ENCODE measurements around the gene ZNRF3.

Gene ZNRF3

DNA sequence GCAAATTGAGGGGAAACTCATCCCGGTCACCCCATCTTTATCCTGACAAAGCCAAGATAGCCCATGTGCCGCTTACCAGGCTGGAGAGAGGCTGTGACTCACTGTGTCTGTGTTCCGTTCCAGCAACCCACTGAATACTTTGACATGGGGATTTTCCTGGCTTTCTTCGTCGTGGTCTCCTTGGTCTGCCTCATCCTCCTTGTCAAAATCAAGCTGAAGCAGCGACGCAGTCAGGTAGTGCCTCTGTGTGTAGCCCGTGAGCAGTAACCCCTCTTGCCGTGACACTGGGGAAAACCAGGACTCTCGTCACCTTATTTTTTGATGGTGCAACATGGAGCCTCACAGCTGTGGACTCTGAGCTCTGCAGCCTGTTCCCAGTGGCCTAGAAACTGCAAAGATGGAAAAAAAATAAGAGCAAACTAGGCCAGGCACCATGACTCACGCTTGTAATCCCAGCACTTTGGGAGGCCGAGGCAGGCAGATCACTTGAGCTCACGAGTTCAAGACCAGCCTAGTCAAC lies 161.3 kb downstream of the ZNRF3 start:
- no peak for DNase-seq

DNA sequence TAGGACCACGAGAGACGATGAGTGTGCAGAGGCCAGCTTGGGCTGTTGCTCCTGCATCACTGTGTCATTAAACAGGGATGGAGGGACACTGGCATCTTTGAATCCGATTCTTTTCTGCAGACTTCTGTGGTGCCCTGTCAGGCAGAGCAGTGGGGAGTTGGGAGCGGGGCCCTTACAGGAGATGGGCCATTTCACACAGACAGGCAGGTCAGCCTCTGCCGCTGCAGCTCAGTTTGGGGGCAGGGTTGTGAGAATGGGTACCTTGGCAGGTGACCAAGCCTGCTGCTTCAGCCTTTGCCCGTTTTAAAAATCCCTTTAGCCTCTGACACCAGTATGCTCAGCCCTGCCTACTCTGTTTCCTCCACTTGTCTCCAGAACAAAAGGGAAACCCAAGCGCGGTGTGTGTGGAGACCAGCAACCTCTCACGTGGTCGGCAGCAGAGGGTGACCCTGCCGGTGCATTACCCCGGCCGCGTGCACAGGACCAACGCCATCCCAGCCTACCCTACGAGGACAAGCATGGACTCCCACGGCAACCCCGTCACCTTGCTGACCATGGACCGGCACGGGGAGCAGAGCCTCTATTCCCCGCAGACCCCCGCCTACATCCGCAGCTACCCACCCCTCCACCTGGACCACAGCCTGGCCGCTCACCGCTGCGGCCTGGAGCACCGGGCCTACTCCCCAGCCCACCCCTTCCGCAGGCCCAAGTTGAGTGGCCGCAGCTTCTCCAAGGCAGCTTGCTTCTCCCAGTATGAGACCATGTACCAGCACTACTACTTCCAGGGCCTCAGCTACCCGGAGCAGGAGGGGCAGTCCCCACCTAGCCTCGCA lies 165.7 kb downstream of the ZNRF3 start:
- no peak for DNase-seq

DNA sequence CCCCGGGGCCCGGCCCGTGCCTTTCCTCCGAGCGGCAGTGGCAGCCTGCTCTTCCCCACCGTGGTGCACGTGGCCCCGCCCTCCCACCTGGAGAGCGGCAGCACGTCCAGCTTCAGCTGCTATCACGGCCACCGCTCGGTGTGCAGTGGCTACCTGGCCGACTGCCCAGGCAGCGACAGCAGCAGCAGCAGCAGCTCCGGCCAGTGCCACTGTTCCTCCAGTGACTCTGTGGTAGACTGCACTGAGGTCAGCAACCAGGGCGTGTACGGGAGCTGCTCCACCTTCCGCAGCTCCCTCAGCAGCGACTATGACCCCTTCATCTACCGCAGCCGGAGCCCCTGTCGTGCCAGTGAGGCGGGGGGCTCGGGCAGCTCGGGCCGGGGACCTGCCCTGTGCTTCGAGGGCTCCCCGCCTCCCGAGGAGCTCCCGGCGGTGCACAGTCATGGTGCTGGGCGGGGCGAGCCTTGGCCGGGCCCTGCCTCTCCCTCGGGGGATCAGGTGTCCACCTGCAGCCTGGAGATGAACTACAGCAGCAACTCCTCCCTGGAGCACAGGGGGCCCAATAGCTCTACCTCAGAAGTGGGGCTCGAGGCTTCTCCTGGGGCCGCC lies 166.4 kb downstream of the ZNRF3 start:
- no peak for DNase-seq

DNA sequence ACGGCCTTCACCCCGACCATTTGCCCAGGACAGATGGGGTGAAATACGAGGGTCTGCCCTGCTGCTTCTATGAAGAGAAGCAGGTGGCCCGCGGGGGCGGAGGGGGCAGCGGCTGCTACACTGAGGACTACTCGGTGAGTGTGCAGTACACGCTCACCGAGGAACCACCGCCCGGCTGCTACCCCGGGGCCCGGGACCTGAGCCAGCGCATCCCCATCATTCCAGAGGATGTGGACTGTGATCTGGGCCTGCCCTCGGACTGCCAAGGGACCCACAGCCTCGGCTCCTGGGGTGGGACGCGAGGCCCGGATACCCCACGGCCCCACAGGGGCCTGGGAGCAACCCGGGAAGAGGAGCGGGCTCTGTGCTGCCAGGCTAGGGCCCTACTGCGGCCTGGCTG lies 167.1 kb downstream of the ZNRF3 start:
- DNase-seq = no peak

DNA sequence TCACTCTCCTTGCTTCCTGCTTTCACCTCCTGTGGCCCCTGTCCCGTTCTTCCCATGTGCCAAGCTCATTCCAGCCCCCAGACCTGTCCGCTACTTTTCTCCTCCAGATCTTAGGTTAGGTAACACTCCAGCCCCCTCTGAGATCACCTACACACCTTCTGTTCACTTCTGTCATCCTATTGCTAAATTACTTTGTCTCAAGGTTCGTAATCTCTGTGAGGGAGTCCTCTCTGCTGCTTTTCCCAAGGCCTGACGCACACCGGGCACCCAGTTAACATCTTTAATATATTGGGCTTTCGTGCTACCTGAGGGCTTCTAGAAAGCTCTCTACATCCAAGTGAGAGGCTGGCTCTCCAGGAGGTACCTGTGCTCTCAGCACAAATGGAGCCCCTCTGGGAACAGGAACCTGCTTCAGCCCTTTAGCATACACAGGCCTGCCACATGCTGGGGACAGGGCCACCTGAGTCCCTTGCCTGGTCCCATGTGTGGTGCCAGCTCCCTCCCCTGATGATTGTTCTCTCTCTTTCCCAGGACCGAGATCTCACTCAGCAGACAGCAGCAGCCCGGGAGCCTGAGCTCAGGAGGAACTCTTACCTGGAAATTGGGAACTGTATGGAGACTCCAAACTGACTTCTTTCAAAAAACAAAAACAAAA lies 169.8 kb downstream of the ZNRF3 start:
- no peak for DNase-seq

DNA sequence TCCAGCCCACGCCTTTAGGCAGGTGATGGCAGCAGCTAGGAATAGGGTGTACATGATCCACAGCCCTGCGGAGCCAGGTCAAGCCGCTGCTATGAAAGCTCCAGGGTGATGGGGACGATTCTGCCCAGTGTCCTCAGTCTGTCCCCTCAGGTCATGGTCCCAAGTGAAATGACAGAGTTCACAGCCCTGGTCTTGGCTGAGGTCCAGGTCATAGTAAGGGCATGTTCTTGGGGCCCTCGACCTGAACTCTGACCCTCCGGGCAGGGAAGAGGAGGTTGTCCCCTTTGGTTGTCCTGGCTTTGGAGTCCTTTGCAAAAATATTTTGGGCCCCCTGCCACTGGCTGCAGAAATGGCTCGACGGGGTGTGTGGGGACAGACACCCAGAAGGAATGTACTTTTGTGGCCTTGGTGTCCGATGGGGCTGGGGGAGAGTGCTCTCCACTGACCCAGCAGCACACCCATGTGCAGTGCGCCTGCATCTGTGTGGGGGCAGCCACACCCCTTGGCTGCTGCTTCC lies 170.9 kb downstream of the ZNRF3 start:
- no peak for DNase-seq

DNA sequence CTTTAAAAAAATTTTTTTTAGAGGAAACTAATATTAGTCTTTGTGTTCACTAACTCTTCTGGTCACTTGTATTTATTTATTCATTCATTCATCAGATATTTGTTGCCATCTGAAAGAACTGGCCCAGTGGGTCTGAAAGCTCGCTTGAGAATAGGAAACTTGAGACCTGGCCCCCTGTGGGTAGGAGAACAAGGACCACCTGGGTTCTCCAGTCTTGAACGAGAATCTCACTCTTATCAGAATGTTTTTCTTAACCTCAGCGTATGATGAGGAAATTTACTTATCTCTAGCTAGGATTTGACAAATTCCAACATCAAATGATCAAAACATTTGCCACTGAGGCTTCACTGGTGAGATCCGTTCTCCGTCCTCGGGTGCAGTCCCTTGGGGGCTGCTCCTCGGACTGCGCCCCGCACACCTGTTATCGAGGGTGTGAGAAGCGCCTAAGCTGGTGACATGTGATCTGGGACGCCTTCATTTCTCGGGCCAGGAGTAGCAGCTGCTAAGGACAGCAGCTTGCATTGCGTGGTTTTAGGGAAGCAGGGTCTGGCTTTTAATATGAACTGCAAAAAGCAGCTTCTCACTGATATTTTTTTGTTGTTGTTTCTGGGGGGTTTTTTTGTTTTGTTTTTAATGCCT lies 171.9 kb downstream of the ZNRF3 start:
- DNase-seq = no peak

DNA sequence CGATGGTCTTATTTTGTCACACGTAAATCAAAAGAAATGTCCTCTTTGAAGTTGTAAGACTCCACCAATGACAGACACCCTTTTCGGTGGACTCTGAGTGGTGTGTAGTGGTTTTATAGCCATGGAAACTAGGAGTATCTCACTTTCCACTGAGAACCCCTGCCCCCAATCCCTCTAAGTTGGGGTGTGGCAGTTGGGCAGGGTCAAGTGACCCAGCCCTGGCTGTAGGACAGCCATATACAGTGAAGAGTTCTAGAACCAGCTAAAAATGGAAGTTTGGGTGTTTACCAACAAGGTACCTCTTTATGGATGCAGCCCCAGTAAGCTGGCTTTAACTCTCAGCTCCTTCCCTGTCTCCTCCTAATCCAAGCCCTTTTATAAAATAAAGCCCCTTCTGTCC lies 173.1 kb downstream of the ZNRF3 start:
- no peak for DNase-seq

DNA sequence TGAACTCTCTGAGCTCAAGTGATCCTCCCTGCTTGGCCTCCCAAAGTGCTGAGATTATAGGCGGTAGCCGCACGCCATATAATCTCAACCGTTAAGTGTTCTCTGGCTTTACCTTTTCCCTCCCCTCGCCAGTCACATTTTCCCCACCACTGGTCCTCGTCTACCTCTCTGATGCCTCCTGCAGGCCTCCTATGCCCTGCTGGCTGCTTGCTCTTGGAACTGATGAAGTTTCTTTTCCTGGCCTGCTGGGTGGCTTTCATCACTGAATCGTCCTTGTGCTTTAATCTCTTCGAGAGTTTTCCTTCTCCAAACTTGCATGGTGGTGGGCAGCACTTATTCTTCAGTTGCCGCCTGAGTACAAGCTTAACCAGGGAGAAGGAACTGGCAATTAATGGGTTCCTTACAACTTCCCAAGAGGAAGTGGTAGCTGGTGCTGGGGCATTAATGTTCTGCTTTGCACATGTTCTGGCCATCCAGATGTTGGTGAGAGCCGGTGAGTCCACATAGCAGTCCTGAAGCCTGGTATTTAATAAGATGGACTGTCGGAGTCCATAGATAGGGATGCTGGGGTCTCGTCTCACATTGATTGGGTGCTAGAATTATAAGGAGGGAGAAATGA lies 177.0 kb downstream of the ZNRF3 start:
- no peak for DNase-seq

DNA sequence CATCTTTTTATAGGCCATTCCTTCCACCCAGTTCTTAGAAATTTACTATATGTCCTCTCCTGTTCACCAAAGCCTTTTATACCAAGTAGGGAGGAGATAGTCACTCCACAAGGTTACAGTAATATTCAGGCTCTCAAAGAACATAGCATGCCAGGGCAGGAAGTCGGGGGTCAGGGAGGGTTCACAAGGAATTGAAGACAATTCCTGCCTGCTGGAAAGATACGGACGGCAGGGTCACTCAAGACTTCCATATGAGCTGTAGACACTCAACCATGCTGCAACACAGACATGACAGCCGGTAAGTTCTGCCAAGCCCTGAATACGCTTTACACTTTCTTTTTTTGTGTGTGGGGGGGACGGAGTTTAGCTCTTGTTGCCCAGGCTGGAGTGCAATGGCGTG lies 177.6 kb downstream of the ZNRF3 start:
- DNase-seq = no peak

DNA sequence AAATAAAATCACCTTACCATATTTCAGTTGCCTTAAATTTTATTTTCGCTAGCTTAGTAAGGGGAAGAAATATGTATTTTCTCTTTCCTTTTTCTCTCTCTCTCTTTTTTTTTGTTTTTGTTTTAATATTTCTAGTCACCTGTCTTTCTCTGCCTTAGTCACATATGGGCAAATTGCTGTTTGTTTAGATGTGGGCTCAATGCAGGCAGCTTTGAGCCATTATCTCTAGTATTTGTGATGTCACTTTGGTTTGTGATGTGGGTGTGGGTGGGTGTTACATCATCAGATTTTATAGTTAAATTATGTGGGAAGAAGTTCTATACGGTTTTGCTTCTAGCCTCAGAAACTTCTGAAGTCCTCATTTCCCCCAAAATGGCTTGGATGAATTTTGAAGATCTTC lies 178.4 kb downstream of the ZNRF3 start, which contains the start of gene C22orf31:
Gene C22orf31, minus strand, starts transcription at position 59 of the 400 bp plus-strand sequence. Its CDS starts 39 bp downstream, at position 20.
- no peak for DNase-seq

DNA sequence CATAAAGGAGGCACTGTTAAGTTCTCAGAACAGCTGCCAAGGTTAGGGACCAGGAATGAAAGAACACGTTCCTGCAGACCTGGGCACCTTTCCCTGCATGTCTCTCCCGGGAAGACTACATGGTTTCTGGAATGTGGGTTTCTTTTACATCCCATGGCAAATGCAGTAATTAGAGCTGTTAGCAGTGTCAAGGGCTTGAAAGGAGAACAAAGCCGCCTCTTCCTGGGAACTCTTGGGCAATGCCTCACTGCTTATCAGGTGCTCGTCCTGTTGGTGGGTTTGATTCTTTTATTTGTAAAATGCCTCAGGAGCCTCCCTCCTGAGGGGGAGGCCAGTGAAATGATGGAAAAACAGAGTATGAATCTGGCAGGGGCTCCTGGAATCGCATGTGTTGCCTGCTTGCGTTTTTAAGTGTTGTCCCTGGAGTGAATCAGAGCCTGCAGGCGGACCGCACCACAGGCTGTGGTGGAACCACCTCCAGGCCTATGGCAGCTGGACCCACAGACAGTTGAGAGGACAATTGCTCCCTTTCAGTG lies 179.0 kb downstream of the ZNRF3 start:
- DNase-seq = no peak

DNA sequence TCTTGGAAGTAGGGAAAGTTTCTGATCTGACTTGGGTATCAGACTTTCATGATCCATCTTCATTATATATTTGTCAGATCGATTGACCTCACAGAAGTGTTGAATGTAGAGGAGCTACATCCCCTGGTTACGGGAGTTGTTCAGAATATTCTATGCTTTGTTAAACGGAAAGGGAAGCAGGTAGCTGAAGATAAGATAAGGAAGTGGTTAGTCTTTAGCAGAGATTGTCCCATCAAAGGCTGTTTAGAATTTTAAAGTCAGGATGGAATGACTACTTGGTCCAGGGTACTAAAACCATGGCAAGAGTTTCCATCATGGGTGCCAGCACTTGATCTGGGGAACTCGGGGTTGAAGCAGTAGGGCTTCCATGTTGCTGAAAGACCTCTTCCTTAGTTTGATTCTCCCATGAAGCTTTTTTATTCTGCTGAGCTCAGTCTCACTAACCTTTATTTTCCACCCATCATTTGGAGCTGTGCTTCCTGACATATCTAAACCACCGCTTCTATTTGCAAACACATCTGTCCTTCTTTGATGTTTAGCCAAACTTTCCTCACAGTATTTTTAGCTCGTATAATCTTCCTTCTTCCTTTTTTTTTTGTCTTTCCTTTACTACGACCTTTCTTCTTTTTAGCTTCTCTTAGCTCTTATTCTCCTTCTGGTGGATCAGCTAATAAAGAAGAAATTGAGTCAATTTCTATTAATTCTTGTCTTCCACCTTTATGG lies 182.3 kb downstream of the ZNRF3 start:
- DNase-seq = no peak

DNA sequence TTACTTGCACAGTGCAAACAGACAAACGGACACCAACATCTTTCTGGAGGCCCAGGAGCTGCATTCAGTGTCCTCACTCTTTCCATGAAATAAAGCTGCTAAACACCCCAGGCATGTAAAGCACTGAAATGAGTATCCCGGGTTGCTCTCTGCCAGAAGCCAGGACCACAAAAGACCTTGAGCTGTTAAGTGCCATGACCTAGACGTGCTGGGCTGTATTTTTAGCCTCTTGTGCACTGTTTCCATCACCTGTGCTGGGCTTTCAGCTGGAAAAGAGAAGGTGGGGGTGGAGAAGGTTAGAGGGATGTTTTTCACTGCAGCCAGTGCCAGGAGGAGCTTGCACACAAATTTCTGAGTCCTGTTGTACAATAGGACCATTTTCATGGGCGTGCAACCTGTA lies 186.1 kb downstream of the ZNRF3 start:
- no peak for DNase-seq

DNA sequence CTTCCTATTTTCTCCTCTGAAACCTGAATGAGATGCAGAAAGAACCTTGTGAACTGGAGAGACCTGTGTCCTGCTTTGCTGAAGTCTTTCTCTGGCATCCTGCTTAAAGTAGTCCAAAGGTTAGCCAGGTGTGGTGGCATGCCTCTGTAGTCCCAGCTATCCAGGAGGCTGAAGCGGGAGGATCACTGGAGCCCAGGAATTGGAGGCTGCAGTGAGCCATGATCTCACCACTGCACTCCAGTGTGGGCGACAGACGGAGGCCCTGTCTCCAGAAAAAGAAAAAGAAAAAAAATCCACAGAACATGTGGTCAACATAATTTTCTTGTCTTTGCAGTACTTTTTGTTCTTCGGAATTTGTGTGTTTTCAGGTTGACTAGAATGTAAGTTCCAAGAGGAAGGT lies 187.1 kb downstream of the ZNRF3 start:
- no peak for DNase-seq

DNA sequence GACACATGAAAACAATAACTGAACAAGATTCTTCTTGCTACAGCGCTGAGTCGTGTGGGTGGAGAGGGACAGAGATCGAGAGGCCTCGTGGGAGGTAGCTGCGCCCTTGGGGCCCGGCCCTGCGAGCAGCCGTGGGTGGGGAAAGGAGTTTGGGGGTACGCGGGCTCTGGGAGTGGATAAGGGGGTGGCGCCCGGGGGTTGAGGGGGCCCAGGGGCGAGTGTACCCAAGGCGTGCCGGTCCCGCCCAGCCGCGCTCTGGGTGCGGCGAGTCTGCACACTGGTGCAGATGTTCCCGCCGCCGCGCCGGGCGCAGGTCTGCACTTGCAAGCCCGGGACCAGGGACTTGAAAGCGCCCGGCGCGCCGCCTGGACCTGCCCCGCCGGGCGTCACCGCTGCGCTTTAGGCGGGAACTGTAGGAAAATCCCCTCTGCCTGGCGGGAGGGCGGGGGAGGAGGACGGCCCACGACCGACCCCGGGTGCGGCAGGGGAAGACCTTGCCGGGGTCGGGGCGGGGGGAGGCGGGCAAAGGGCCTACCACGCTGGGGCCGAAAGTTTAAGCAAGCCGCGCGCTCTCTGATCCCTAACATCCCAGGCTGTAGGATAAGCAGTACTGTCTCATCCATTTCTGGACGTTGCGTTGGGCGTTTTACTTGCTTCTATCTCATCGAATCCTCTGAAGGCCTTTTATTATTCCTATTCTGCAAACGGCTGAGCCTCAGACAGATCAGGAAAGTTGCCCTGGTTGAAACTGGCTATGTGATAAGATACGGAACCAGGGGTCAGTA lies 188.1 kb downstream of the ZNRF3 start:
- DNase-seq = no peak

DNA sequence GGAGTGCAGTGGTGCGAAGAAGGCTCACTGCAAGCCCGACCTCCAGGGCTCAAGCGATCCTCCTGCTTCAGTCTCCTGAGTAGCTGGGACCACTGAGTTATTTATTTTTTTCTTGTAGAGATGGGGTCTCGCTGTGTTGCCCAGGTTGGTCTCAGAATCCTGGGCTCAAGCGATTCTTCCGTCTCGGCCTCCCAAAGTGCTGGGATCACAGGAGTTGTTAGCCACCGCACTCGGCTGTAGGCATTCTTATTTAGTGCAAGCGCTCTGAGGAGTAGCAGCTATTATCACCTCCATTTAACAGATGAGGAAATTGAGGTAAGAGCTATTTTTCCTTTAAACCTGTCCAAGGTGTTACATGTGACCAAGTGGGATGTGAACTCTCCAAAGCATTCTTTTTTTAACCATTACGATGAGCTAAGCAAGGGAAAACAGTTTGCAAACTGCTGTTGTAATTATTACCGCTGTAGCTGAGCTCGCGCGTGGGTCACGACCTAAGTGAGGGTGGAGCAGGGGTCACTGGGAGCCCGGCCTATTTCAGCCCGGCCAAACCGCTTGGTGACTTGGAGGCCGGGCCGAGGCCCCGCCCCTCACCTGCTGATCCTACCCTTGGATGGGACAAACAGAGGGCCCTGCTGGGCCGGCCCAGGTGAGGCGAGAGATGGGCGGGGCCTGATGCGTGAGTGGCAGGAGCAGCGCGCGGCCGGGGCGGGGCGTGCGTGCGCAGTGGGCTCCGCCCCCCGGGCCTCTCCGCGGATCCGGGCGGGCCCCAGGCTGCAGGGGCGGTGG lies 189.0 kb downstream of the ZNRF3 start:
- peak; percentile 72 for DNase-seq

DNA sequence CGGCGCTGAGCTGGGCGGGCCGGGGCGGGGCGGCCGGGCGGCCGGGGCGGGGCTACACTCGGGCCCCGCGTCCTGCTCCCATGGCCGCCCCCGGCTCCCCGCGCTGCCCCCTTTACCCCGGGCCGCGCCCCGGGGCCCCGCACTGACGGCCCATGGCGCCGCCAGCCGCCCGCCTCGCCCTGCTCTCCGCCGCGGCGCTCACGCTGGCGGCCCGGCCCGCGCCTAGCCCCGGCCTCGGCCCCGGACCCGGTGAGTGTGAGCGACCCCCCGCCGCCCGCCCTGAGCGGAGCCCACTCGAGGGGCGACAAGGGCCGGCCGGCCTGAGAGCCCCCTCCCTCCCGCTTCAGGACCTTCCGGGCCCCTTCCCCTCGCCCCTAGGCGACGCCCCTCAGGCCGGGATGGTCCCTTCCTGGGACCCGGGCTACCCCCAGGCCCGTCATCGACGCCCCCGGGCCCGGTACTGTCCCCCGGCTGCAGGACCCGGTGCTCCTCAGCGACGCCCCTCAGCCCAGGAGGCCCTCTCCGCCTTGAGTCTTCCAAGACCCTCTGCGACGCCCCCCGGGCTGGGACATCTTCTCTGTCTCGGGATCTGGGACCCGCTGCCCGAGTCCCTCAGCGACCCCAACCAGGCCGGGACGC lies 189.7 kb downstream of the ZNRF3 start, which contains the start of gene KREMEN1:
Gene KREMEN1, plus strand, starts transcription at position 57 of the 639 bp plus-strand sequence. Its CDS starts 96 bp downstream, at position 153.
- DNase-seq = no peak

DNA sequence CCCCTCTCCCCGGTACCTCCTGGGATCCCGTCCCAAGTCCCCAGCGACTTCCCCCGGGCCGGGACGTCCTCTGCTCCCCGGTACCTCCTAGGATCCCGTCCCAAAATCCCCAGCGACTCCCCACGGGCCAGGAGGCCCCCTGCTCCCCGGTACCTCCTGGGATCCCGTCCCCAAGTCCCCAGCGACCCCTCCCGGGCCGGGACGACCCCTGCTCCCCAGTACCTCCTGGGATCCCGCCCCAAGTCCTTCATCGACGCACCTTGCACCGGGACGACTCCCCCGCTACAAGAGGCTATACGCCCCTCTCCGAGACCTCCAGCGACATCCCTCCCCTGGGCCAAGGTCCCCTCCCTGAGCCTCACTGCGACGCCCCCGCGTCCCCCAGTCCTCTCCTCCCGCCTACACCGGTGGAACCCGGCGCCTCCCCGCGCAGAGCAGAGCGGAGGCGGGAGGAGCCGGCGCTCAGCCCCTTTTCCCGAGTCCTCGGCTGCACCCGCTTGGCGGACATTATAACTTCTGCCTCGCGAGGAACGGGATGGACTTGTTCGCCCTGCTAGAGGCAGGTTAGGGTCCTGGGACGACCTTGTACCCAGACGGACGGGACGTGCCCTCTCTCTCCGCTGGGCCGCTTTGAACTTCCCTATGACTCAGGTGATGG lies 190.4 kb downstream of the ZNRF3 start:
- no peak for DNase-seq
